ENCODE data around the gene TNFAIP3.

Gene TNFAIP3

DNA sequence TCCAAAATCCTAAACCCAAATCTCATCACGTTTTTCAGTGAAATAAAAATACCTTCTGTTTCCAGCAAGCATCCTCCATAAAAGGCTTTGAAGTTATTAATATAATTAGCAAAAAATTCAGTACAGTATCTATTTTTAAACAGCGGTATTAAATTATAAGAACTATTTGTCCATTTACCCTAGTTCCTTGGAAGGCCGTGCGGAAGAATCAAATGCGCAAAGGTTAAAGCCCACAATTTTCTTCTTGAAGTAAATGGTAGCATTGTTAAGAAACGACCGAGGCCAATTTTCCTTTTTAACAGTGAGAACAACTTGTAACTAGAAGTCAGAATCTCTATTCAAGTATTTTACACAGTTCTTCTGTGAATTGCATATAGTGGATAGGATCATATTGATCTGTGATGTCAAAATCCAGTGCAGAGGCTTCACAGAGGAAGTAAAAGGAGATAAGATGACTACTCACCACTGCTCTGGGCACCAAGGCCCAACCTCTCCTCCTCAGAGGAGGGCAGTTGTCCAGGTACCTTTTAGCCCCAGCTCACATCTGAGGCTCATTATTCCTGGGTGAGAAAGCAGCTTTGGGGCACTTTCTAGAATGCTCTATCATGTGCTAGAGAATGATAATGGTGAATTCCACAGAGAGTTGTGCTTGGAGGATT is 36.3 kb downstream of the TNFAIP3 start:
- no peak for DNase-seq

DNA sequence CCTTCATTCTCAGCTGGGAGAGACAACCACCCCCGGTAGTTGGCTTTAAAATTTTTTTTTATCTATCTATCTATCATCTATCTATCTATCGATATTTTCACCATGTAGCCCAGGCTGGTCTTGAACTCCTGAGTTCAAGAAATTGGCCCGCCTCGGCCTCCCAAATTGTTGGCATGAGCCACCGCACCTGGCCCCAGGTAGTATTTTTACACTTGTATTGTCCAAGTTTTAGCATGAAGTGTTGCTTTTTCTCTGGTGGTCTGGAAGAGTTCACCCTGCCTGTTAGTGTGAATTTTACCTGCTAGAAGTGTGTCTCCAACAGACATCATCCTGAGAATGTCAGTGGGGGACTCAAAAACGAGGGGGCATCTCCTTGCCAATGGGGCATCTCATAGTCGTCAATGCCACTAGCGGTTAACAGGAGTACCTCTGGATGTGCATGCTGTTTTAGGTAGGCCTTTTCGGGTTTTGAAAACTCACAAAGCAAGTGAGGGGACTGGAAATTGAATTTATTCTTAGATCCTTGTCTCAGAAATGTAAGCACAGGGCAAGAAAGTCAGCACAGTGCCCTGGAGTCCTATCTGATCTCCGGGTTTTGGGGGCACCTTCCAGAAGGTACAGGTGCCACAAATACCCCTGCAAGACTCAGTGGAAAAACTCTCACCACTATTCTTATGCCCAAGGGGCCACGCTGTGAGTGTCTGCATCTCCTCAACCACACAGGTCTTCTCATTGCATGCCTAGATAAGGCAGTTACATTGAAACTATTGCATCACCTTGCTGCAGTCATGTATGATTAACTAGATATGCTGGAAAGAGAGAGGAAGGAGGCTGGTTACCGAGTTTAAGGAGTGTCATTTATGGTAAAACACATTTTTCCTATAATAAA is 37.1 kb downstream of the TNFAIP3 start:
- peak; percentile 68 for DNase-seq

DNA sequence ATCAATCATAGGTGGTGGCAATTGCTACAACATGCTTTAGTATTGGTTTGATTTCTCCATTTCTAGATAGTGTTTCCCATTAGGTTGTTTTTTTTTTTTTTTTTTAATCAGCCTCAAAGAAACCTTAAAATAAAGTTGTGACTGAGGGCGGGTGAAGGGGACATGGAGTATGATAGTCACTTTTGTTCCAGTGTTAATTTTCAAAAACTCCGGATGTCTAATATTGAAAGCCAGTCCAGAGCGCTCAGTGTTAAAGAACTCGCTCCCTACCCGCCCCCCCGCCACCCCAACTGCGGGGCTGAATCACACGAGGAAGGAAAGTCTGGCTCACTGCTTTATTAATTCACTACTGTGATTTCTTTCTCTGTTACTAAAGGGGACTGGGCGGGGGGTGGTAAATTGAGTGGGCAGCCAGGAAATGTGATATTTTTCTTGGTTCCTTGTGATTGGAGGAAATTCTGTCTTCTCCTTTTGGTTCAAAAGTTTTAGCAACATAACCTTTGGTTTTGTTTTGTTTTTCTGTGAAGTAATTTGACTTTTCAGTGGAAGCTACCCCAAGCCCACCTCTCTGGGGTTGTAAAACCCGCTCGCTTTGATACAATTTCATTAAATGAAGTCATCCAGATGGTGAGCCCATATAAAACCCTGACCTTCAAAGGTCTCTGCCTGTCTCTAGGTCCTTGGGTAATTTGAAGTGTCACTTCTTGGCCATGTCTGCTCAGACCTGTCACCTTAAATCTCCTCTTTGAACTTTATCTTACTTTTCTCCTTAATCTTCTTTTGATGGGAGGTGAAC is 38.0 kb downstream of the TNFAIP3 start:
- peak; percentile 64 for DNase-seq

DNA sequence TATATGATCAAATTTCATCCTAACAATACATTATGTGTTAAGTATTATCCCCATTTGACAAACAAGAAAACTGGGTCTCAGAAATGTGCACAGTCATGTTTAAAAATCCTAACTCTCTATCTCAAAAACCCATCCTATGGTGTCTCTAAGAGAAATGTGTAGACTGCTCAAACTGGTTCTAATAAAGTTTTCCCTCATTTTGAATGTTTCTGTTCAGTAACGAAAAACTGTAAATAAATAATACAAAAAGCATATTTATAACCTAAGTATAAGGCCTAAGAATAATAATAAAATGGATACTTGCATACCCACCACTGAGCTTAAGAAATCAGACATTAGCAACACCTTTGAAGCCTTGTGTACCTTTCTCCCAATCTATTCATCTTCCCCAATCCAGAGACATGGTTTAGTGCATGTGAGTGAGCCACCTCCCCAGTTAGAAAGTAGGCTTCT is 39.0 kb downstream of the TNFAIP3 start:
- no peak for DNase-seq

DNA sequence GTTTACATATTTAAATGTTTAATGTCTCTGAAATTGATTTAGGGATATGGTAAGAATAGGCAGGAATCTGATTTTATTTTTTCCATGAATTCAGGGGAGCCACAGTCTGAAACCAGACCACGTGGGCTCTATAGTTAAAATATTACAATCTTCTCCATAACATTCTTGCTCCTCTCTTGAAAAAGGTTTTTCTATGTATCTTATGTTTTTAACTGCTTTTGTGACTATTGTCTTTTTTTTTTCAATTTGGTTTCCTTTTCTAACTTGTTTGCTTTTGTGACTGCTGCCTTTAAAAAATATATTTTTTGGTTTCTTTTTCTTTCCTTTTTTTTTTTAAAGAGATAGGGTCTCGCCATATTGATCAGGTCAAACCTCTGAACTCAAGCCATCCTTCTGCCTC is 40.1 kb downstream of the TNFAIP3 start:
- no peak for DNase-seq

DNA sequence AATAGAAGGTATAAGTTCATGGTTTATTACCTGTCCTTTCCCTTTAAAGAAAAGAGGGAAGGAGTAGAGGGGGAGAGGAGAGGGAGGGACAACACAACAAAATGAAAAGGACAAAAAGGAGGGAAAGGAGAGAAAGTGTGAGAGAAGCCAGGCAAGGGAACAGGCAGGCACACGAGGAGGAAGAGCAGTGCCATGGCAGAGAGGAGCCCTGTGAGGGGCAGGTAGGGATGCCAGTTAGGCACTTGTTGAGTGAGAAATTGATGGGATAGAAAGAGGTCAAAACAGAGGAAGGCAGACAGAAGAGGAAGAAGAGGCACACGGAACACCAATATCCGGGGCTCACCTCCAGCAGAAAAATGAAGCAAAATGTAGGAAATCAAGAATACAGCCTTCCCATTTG is 42.5 kb downstream of the TNFAIP3 start:
- no peak for DNase-seq

DNA sequence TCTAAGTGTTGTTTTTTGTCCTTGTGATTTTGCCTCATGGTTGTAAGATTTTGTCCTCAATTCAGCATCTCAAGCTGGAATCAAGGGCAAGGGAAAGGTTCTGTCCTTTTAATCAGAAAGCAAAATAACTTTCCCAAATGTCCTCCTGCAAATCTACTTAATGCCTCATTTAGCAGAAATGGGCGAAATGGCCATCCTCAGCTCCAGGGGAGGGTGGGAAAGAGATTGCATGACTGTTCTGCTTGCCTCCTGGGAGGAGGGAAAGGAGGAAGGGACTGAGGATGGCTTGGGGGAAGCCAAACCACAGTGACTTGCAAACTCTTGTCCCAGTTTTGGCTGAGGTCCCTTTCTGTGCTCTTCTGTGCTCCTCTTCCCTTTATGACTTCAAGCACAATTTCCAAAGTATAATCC is 43.4 kb downstream of the TNFAIP3 start:
- peak; percentile 89 for DNase-seq

DNA sequence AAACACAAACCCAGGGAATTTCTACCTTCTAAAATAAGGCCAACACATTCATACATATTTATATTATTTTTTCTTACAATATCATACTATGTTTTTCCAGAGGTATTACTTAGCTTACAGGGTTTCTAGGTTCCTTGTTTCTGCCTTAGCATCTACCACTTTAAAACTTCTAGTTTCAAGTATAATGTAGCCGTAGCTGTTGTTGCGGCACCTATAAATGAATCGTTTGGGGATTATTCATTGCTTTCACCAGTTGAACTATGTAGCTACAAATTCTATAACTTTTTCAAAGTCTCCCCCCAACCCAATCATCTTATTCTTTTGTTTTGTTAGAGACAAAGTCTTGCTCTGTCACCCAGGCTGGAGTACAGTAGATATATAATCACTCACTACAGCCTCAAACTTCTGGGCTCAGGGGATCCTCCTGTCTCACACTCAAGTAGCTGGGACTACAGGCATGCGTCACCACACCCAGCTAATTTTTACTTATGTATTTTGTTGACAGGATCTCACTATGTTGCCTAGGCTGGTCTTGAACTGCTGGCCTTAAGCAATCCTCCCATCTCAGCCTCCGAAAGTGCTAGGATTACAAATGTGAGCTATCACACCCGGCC is 43.9 kb downstream of the TNFAIP3 start:
- peak; percentile 25 for DNase-seq

DNA sequence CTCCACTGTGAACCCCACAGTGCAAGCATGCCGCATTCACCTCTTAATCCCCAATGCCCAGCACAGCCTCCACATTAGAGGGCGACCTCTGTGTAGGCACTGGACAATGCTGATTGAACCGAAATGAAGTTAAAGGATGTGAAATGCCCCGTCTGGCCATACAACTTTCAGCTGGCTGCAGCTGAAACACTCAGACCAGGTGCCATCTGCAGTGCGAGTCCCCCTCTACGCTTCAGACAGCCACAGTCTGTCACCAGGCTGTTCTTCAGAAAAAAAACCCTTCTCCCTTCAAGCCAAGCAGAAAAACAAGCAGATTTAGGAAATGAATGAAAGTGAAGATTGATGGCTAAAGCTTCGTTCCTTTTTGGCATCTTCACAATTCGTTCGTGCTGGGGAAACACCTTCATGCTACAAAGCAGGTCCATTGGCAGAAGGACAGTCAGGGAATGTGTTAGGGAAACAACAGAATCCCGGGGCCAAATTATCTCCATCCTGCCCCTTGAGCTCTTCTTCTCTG is 44.7 kb downstream of the TNFAIP3 start:
- no peak for DNase-seq

DNA sequence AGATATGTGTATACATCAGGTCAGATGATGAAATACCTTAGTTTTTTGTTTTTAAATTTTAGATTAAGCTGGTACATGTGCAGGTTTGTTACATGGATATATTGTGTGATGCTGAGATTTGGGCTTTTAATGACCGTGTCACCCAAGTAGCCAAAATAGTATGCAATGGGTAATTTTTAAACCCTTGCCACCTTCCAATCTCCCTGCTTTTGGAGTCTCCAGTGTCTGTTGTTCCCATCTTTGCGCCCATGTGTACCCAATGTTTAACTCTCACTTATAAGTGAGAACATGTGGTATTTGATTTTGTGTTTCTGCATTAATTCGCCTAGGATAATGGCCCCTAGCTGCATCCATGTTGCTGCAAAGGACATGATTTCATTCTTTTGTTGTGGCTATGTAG is 45.8 kb downstream of the TNFAIP3 start:
- no peak for DNase-seq

DNA sequence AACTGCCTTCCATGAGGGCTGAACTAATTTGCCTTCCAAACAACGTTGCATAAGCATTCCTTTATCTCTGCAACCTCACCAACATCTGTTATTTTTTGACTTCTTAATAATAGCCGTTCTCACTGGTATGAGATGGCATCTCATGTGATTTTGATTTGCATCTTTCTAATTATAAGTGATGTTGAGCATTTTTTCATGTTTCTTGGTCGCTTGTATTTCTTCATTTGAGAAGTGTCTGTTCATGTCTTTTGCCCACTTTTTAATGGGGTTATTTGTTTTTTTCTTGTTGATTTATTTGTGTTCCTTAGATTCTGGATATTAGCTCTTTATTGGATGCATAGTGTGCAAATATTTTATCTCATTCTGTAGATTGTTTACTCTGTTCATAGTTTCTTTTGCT is 46.4 kb downstream of the TNFAIP3 start:
- DNase-seq: no peak

DNA sequence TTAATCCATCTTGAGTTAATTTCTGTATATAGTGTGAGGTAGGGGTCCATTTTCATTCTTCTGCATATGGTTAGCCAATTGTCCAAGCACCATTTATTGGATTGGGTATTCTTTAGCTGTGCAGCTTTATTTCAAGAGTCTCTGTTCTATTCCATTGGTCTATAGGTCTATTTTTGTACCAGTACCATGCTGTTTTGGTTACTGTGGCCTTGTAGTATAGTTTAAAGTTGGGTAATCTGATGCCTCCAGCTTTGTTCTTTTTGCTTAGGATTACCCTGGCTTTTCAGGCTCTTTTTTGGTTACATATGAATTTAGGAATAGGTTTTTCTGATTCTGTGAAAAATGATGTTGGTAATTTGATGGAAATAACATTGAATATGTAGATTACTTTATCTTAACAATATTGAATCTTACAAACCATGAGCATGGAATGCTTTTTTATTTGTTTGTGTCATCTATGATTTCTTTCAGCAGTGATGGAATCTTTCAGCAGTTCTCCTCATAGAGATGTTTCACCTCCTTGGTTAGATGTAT is 47.0 kb downstream of the TNFAIP3 start:
- DNase-seq: no peak

DNA sequence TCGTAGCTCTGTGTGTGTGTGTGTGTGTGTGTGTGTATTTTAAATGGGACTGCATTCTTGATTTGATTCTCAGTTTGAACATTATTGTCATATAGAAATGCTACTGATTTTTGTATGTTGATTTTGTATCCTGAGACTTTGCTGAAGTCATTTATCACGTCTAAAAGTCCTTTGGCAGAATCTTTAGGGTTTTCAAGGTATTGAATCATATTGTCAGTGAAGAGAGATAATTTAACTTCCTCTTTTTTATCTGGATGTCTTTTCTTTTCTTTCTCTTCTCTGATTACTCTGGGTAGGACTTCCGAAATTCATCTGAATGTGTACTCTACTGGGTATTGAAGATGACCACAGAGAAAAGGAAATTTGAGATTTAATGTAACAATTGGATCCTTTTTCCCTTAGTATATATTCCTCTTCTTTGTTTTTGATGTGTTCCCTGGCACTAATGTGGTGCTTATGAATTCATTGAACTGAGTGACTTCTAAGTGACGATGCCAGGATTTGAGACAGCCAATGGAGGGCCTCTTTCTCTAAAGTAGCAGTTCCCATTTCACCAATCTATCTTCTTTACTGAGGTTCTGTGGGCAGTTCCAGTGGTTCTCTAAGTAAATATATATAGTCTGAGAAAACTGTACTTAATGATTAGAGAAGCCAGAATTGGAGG is 47.6 kb downstream of the TNFAIP3 start:
- DNase-seq: no peak

DNA sequence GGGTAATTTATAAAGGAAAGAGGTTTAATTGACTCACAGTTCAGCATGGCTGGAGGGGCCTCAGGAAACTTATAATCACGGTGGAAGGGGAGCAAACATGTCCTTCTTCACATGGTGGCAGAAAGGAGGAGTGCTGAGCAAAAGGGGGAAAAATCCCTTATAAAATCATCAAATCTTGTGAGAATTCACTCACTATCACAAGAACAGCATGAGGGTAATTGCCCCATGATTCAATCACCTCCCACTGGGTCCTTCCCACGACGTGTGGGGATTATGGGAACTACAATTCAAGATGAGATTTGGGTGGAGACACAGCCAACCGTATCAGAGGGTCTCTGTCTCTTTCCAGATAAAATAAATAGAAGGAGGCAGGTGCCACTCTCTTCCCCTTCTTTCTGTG is 48.7 kb downstream of the TNFAIP3 start:
- DNase-seq: no peak

DNA sequence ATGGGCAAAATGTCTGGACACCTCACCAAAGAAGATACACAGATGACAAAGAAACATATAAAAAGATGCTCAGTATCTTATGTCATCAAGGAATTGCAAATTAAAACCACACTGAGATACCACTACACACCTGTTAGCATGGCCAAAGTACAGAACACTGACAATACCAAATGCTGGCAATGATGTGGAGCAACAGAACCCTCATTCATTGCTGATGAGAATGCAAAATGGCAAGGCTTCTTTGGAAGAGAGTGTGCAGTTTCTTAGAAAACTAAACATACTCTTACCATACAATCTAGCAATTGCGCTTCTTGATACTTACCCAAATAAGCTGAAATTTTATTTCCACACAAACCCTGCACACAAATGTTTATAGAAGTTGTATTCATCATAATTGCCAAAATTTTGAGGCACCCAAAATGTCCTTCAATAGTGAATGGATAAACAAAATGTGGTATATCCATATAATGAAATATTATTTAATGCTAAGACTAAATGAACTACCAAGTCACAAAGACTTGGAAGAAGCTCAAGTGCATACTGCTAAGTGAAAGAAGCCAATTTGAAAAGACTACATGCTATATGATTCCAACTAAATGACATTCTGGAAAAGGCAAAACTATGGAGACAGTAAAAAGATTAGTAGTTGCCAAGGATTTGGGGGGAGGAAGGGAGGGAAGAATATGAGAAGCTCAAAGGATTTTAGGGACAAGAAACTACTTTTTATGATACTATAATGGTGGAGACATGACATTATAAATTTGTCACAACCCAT is 50.7 kb downstream of the TNFAIP3 start:
- DNase-seq: no peak

DNA sequence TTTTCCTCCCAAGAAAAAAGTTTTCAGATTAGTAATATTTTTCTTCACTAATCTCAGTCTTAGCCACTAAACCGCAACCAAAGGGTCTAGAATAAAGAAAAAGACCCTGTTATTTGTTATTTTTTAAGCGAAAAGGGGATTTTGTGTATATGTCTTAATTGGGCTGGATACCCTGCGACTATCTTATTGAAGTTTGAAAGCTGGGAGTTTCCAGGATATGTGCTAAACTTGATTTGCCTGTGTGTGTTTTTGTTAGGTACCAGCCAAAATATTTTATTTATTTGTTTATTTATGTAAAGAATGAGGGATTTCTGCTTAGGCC is 52.4 kb downstream of the TNFAIP3 start:
- no peak for DNase-seq

DNA sequence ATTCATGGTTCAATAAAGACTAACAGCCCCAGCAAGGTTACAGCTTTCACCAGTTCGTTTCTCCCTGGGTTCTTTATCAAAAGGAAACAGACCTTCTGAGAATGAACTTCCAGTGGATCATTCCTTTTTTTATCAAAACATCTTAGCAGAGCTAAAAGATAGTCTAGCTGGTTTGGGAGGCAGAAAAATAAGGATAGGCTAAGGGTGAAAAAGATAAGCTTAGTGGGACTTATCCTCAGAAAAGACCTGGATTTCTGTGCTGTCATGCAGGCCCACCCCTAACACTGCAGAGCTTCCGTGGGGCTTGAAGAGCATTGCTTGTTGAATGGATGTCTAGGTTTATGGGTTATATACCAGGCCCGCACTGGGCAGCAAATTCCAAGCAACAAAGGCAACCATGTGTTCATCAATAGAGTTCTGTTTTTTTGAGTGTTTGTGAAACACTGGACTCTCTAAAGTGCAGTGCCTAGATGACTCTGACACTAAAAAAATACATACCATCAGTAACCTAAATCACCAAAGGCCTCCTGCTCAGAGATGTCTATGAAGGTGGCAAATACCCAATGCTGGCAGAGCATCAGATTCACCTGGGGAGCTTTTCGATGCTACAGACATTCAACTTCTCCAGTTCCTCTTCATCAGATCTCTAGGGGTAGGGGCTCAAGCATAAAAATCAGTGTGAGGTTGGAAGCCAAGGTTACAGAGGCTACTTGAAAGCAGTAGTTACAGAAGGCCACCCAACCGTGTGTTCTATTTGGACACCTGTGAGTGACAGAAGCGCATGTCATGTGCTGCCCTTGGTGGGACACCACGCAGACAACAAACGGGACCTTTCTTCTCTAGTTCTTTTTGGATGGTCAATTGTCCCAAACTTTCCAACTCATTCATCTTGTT is 53.0 kb downstream of the TNFAIP3 start:
- DNase-seq: no peak

DNA sequence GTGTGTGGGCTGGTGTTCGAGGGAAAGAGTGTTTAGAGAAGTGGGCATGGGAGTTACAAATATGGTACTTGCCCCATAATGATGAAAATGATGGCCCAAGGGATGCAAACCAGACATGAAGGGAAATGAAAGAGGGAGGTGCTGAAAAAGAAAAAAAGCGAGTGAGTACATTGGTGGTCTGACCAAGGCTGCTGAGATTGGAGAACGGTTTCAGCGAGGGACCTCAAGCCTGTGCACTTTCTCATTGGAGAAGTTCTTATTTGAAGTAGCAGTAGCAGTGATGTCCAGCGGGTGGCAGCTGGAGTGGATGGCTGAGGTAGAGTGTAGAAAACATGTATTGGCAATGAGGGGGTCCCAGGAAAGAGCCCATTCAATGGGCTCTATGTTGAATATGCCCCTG is 54.8 kb downstream of the TNFAIP3 start:
- no peak for DNase-seq

DNA sequence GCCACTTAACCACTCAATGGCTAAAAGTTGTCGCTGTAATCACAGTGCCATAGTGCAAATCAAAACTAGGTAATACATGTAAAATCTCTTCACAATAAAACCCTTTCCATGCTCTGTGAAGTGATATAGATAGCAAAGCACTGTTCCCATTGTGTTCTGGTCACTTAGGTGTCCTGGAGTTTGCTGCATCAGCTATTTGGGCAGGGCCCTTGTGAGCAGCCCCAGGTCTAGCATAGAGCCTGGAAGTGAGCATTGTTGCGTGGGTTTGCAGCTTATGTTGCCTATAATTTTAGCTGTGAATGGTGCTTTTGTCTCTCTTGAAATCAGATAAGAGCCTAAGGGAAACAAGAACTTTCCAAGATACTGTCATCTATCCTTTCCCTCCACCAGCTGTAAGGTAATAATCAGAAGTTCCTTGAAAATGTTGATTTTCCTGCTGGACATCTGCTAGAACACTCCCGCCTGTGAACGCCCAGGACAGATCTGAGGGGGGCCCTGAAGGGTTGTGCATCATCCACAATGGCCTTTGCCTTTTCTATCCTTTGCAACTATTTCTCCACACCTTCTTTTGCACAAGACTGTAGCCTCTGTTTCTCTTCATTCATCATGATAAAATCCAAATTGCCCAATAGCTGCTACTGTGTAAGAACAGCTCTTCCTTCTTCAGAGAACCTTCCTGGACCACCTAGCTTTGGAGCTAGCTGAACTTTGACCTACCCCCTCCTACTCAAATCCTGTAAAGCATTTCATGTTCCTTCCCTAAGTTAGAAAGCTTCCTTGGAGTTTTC is 57.0 kb downstream of the TNFAIP3 start:
- no peak for DNase-seq

Data from fibroblast of skin of scalp (primary cell).